ENCODE results near the gene OR13J1. TPM values are rescaled to one million over a fixed set of nuclear protein-coding genes. Genes with fewer than 3 reads are reported as not detected.
A peak's percentile ranks its signal among the peaks of the same experiment; 100 is the strongest.
"Not testable (repeated sequence)": the region's sequence is repeated elsewhere in the genome, so short reads cannot be mapped to it uniquely, and the experiment has no call there.

The OR13J1 gene, protein sequence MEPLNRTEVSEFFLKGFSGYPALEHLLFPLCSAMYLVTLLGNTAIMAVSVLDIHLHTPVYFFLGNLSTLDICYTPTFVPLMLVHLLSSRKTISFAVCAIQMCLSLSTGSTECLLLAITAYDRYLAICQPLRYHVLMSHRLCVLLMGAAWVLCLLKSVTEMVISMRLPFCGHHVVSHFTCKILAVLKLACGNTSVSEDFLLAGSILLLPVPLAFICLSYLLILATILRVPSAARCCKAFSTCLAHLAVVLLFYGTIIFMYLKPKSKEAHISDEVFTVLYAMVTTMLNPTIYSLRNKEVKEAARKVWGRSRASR
- not detected for total RNA-seq
- long read RNA-seq, result 0 reads

DNA sequence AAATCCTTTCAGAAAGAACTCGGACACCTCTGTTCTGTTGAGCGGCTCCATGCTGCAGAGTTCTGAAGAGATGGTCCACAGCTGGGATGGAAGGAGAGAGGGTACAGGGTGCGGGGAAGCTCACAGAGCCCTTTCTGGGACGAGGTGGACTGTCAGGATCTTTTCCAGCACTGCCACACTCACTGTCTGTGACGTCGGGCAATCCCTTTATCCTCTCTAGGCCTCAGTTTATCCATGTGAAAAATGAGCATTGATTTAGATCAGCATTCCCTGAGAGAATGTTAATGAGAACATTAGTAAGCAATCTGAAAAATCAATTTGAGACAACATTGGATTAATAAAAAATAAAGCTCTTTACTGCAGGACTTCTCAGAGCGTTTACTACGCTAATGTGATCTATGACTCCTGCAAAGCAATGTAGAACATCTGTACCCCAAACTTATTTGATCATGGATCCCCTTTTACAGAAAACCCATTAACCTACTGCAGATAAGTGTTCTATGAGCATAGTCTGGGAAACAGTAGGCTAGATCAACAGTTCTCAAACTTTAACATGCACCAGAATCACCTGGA, at the start of gene OR13J1:
OR13J1 (minus strand) TSS at position 51 of the 573 bp plus-strand sequence; CDS start at position 51, 0 bp downstream.
- no peak for DNase-seq
- no peak for ATAC-seq
- intact Hi-C loops (cut with DNase I, micrococcal nuclease), result no loop called here

DNA sequence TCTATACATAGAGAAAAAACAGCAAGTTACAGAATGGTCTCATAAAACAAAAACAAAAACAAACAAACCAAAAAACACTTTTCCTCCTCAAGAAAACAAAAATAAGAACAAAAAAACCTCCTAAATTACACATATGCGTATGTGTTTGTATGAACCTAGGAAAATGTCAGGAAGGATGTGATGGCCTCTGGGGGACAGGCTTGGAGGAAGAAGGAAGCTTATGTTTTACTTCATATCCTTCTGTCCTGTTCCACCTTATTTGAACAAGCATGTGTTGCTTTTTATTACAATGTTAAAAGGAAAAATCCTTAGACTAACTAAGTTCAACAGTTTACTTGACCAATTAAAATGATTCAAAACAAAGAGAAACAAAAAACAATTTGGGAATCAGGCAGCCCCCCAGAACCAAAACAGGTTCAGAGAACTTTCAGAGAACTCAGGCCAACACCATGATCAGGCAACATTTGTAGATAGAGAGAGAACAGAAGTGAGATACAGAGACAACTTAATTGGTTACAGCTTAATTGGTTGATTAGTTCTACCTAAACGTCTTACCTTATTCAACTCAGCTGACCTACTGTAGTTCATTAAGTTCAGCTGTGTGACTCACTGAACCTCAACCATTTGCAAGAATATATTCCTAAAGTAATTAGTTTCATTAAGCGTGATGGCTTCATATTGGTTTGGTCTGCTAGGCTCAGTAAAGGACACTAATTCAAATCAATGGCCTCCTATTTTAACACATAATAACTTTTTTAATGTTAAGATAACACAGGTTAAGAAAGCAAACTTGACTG, 49.2 kb upstream of the OR13J1 start:
- peak; percentile 3 for ATAC-seq
- DNase-seq, result no peak
- intact Hi-C loops (cut with DNase I, micrococcal nuclease), result no loop called here

DNA sequence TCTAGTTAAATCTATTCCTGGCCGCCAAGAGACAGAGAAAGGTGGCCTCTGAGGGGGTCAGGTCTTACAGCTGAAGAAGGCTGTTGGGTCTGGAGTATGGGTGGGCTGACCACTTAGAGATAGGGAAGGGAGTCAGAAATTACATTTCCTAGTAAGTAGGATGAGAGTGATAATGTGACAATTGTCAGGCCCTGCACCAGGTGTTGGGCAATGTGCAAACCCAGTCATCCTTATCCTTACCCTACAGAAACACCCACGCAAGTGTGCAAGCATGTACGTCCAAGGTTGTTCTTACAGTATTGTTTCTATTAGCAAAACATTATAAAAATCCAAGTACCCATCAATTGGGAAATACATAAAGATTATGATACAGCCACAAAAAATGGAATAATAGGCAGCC, 48.6 kb upstream of the OR13J1 start:
- intact Hi-C loops (cut with DNase I, micrococcal nuclease), result no loop called here
- DNase-seq (no peak), ATAC-seq (no peak)

DNA sequence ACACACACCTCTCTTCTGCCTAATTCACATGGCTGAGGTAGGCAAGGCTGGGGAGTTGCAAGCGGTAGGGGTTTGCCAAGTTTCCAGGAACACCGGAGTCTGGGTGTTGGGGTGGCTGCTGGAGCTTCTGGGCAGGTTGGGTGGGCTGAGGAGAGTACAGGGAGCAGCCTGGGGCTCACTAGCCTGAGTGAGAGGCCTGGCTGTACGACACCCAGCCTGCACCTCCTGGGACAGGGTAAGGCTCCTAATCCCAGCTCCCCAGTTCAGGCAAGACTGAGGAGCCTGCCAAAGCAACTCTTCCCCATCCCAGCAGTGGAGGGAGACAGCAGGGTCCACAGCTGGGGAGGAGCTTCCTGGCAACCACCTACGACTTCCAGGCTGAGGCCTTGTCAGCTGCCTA, 47.1 kb upstream of the OR13J1 start:
- DNase-seq, result no peak
- ATAC-seq, result no peak

DNA sequence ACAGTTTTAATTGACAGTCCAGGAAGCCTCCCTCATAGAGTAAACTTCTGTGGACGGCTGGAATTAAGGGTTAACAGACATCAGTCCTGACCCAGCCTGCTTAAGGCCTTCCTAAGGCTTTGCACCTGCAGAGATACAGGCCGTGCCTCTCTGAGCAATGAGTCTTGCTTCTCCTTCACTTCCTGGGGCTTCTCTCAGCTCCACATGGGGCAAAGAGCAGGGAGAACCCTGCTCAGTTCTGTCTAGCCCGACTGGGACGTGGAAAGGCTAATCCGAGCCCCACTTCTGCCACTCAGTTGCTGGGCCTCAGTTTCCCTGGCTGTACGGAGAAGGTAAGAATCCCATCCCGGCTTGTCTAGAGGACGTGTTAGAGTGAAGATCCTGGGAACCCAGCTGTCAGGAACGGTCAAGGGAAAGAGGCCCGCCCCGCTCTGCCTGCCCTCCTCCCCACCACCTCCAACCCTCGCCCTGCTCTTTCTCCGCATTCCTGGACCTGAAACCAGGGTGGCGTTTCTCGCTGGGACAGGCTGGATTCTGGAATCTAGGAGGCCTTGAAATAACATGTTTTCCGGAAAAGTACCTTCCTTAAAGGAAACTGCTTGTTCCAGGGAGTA, 45.6 kb upstream of the OR13J1 start:
- DNase-seq (peak; percentile 57 to 62), ATAC-seq (peak; percentile 35)
- intact Hi-C loops (cut with DNase I, micrococcal nuclease), result no loop called here

More for the DNA sequence above, 47.1 kb upstream of the OR13J1 start:
- intact Hi-C loops (cut with DNase I, micrococcal nuclease), result no loop called here

DNA sequence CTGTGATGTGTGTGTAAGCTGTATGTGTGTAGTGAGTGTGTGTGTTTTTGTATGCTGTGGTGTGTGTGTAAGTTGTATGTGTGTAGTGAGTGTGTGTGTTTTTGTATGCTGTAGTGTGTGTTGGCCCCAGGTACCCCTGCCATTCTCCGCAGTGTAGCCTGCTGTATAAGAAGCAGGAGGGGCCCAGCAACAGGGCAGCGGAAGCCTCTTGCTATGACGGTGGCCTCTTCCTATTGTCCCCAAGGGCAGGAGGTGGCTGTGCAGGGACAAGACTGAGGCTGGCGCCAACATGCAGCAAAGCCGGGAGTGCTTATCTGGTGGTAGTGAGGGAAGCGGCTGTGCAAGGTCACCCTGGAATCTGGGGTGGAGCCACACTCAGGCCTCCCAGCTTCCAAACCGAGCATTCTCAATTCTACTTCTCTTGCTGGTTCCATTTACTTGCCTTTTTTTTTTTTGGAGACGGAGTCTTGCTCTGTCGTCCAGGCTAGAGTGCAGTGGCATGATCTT, 44.2 kb upstream of the OR13J1 start:
- DNase-seq, result peak; percentile 73 to 79
- intact Hi-C loops (cut with DNase I, micrococcal nuclease), result no loop called here
- ATAC-seq, result peak; percentile 63

DNA sequence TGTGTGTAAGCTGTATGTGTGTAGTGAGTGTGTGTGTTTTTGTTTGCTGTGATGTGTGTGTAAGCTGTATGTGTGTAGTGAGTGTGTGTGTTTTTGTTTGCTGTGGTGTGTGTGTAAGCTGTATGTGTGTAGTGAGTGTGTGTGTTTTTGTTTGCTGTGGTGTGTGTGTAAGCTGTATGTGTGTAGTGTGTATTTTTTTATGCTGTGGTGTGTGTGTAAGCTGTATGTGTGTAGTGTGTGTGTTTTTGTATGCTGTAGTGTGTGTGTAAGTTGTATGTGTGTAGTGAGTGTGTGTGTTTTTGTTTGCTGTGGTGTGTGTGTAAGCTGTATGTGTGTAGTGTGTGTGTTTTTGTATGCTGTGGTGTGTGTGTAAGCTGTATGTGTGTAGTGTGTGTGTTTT, 43.2 kb upstream of the OR13J1 start:
- DNase-seq; intact Hi-C loops (cut with DNase I, micrococcal nuclease); ATAC-seq: not testable (repeated sequence)

DNA sequence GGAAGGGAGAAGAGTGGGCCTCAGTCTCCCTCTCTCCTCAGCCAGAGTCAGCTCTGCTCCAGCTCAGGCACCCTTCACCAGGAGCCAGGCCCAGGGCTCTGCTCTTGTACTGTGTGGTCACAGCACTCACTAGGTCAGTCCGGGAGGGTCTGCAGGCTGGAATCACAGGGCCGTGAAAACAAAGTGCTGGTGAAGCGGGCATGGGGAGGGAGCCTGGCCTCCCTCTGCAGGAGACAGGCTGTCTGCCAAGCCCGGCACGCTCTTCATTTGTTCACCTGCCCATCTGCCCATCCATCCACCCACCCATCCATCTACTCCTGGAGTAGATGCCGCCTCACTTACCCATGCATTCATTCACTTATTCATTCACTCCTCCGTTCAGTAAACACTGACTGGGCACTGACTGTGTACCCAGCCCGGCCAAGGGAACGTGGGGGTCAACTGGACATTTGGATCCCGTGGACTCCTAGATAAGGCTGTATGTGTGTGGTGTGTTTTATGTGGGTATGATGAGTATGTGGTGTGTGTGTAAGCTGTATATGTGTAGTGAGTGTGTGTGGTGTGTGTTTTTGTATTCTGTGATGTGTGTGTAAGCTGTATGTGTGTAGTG, 42.7 kb upstream of the OR13J1 start:
- ATAC-seq, result no peak
- intact Hi-C loops (cut with DNase I, micrococcal nuclease), result no loop called here

DNA sequence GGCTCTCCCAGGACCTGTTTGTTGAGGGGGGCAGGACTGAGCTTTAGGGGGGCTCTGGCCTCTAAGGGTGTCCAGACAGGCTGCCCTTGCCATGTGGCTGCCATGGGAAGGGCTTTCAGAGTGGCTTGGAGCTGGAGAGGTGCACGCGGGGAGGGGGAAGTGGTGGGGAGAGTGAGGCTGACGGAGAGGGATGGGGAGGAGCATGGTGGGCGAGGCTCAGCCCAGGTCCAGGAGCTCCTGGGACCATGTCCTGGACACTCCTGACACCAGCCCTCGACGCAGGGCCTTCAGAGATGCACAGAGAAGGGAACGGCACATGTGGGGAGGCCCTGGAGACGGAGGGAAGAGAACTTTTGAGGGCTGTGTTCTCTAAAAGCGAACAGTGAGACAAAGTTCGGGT, 41.5 kb upstream of the OR13J1 start:
- no peak for DNase-seq
- no peak for ATAC-seq
- intact Hi-C loops (cut with DNase I, micrococcal nuclease), result no loop called here

More for the DNA sequence above, 42.7 kb upstream of the OR13J1 start:
- no peak for DNase-seq

DNA sequence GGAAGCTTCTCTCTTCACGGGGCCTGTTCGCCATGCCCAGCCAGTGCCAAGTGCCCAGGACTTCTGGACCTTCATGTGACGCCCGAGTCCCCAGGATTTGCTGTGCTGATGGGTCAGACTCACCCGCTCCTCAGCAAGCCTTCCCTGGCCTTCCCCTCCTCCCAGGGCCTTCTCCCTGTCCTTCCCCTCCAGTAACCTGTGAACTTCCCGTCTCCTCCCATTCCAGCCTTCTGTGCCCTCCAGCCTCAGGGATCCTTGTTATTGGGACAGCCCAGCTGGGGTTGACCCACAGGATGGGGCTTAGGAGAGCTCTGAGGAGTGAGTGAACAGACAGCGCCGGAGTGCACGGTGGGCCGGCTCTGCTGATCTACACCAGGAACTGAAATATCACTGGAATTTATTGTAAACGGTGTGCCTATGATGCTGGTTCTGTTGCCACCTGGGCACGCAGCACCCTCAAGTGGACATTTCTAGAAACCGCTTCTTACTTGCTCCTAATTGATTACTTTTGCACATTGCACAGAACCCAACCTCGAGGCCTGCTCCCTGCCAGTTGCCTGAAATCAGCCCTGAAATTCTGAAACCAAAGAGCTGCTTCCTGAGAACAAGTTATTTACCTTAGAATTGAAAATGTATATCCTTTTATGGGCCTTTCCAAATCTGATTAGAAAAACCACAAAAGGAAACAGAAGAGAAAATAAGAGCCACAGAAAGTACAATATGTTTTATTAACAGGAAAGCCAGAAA, 40.6 kb upstream of the OR13J1 start:
- intact Hi-C loops (cut with DNase I, micrococcal nuclease), result no loop called here
- ATAC-seq, result peak; percentile 31
- DNase-seq, result peak; percentile 72 to 73

DNA sequence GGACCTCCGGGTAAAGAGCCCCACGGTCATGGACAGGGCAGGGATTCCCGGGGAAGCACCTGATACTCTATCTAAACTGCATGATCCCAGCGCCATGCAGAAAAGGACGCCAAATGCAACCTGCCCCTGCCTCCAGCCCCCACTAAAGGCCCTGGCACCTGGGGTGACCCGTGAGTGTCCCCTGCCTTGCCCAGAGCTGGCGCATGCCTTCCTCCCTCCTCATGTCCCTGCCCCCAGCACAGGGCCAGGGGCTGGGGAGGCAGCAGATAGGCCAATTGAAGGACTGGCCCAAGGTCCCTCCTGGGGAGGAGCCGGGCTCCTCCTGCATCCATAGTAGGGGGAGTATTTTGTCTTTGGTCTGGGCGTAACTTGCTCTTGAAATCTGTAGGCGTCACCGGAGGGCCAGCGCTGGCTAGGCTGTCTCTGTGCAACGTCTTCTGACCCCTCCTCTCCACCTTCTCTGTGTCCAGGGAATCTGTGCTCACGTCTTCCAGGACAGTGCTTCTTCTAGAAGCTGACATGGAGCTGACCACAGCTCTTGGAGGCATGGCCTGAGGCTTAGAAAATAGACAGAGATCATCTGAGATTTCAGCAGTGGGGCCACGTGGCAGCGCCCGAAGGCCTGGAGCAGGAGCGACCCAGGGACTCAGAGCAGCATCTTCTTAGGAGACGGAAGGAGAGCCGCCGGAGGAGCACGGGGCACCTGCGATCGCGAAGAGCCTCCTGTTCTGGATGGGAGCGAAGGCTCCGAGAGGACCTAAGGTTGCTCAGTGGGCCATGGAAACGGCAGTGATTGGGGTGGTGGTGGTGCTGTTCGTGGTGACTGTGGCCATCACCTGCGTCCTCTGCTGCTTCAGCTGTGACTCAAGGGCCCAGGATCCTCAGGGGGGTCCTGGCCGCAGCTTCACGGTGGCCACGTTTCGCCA, 39.7 kb upstream of the OR13J1 start:
- ATAC-seq (no peak), DNase-seq (no peak)
- intact Hi-C loops (cut with DNase I, micrococcal nuclease), result no loop called here

DNA sequence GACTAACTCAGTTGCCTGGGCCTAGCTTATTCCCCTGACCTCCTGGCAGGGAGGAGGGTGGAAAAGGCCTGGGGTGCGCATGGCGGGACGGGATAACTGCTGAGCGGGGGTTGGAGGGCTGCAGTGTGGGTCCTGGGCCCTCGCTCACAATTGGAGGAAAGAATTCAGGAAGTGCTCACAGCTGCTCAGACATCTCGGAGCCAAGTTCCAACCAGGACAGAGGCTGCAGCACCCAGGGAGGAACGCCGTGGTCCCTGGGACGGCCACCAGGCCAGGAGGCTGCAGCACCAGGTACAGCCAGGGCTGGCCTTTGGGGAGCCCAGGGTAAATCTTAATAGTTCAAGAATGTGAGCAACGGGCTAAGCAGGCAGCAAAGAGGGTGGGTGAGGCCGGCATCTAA, 39.1 kb upstream of the OR13J1 start, which contains the start of gene SPAAR:
SPAAR (plus strand) TSS at position 217 of the 400 bp plus-strand sequence. CDS start 974 bp downstream, outside the sequence.
- intact Hi-C loops (cut with DNase I, micrococcal nuclease), result no loop called here
- DNase-seq (no peak), ATAC-seq (no peak)

DNA sequence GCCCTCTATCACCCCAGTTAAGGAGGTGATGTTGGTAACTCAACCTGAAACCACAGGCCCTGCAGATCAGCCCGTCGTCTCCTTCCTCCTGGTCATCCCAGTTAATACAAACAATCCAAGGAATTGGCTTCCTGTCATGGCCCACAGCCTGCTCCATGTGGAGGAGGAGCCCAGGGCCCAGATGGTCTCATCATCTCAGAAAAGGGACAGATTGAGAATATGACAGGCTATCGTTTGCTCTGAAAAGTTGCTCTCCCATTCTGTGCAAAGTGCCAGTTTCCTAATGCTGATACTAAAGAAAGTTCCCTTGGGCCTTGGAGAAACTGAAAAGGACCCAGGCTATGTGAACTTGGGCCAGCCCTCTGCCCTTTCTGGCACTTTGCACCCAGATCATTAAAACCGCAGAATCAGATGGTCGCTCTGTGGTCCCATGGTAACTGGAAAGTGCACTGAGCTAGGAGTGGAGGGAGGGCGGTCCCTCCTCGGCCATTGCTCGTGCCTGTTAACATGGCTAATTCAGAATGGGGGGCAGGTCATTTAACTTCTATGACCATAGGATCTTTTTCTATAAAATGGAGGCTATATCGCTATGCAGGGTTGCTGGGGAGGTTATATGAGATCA, 38.4 kb upstream of the OR13J1 start:
- ATAC-seq (no peak), DNase-seq (no peak)
- intact Hi-C loops (cut with DNase I, micrococcal nuclease), result no loop called here

DNA sequence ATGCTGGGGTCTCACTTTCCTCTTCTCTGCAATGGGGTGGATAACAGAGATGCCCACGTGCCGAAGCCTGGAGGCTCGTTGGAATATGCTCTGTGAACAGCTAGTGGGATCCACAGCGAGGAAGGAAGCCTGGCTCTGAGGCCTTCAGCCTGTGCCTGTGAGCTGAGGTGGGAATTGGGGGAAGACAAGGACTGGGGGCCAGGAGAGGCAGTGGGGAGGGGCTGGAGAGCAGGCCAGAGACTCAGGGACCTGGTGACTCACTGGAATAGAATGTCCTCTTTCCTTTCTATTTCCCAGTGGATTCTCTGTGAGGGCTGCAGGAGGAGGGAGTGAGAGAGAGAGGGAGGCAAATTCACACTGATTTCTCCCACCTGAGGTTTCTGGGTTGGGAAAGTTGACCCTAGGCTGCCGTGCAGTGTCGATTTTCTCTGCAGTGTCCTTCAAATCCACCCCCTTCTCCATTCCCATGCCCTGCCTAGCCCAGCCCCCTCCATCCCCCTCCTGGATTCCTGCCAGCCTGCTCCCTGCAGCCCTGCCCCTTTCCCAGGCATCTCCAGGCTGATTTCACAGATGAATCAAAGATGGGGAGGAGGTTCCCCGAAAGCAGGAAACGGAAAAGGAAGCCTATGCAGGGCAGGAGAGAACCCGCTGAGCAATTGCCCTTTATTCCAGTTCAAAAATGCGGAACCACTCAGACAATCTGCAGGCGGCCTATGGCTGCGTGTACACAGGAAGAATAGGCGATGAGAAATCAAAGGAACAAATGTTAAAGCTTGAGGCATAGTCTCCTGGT, 37.7 kb upstream of the OR13J1 start:
- ATAC-seq, result peak; percentile 31
- intact Hi-C loops (cut with DNase I, micrococcal nuclease), result no loop called here
- DNase-seq, result peak; percentile 78 to 80

DNA sequence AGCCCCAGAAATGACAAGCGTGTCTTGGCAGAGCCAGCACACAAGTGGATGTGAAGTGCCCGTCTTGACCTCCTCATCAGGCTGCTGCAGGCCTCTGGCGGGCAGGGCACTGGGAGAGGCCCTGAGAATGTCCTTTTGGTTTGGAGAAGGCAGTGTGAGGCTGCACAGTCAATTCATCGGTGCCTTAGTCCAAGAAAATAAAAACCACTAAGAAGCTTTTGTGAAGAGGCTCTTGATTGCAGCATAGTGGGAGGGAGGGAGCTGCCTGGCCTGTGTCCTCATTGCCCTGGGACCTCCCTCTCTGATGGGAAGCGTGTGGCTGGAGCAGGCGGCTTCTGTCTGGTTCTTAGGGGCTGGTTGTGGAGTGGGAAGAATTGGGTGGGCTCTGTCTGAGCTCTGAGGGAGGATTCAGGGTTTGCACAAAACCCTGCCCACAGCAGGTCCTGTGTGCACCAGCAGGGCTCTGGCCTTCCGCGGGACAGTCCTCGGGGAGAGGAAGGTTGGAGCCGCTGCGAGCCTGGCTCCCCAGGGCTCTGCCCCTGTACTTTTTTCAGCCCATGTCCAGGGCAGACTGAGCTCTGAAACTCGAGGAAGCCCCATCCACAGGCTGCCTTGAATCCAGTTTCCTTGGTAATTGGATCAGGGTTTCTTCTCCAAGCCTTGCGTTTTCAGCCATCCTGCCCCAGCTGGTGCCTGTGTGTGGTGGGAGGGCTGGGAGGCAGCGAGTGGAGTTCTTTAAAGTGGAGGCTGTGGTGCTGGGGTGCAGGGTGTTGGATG, 36.9 kb upstream of the OR13J1 start:
- DNase-seq (peak in 1 of 2 donors; percentile 76), ATAC-seq (peak; percentile 18)
- intact Hi-C loops (cut with DNase I, micrococcal nuclease), result no loop called here
